Vagina (tissue), 2 donors: ENCODE results near the gene TMEM212. TPM values are rescaled to one million over a fixed set of nuclear protein-coding genes. Genes with fewer than 3 reads are reported as not detected.

Experiments
- DNase-seq, 2 donors: peaks; one replicate each; pipeline ENCODE4 v3.0.0-alpha.2; 2017; ENCODE audit errors: extremely low spot score in 2 of 2
- H3K27ac ChIP-seq: fragments of 200-600 bp; sonication (generic); one replicate; pipeline ENCODE4 v1.5.1; 2019
- H3K27me3 ChIP-seq: fragments of 200-600 bp; sonication (generic); one replicate; pipeline ENCODE4 v1.5.1; 2019
- H3K36me3 ChIP-seq, 2 donors: fragments of 200-600 bp; sonication (generic); one replicate each; pipeline ENCODE4 v1.5.1; 2017 to 2019
- H3K4me1 ChIP-seq: fragments of 200-600 bp; sonication (generic); one replicate; pipeline ENCODE4 v1.5.1; 2019
- H3K4me3 ChIP-seq, 2 donors: fragments of 200-600 bp; sonication (generic); 1 replicate in 1 of 2; 2 replicates in 1 of 2; pipeline ENCODE4 v1.5.1; 2016 to 2019
- H3K9me3 ChIP-seq: fragments of 200-600 bp; sonication (generic); one replicate; pipeline ENCODE4 v1.5.1; 2019
- POLR2A ChIP-seq, 2 donors: fragments of 450-650 bp; IDR thresholded peaks; one replicate each; pipeline ENCODE4 v1.6.1; 2017; ENCODE audit warnings: antibody characterized with exemption in 2 of 2, mild to moderate bottlenecking in 2 of 2, moderate library complexity in 2 of 2
- POLR2AphosphoS5 ChIP-seq, 2 donors: sonication (generic); formaldehyde crosslinking; IDR thresholded peaks; one replicate each; pipeline ENCODE4 v1.9.0; 2017; ENCODE audit warnings: antibody characterized with exemption in 2 of 2, mild to moderate bottlenecking in 2 of 2, low read depth in 1 of 2; ENCODE audit not compliant: insufficient read depth in 1 of 2
- intact Hi-C: fragments of 100-400 bp; cut with DNase I; formaldehyde crosslinking; loops from one replicate; pipeline ENCODE4 v1.15.1; 2023
- total RNA-seq: library from RNA; depleted of rRNA; stranded (reverse); fragments of >200 nt; gene quantifications from one replicate; pipeline ENCODE4 v1.2.3, GENCODE V29; 2016
- TF ChIP-seq, protein P1 (sequence below), 3 experiments: fragments of 450-650 bp in 2 of 3; fragments of 200-600 bp in 1 of 3; sonication (generic) in 1 of 3; IDR thresholded peaks; one replicate each; pipeline ENCODE4 v1.5.1; 2017 to 2019; ENCODE audit warnings: antibody characterized with exemption in 3 of 3, mild to moderate bottlenecking in 2 of 3, moderate library complexity in 2 of 3

TMEM212 gene
- total RNA-seq, 1 donor from 2014 or later, result not detected

DNA sequence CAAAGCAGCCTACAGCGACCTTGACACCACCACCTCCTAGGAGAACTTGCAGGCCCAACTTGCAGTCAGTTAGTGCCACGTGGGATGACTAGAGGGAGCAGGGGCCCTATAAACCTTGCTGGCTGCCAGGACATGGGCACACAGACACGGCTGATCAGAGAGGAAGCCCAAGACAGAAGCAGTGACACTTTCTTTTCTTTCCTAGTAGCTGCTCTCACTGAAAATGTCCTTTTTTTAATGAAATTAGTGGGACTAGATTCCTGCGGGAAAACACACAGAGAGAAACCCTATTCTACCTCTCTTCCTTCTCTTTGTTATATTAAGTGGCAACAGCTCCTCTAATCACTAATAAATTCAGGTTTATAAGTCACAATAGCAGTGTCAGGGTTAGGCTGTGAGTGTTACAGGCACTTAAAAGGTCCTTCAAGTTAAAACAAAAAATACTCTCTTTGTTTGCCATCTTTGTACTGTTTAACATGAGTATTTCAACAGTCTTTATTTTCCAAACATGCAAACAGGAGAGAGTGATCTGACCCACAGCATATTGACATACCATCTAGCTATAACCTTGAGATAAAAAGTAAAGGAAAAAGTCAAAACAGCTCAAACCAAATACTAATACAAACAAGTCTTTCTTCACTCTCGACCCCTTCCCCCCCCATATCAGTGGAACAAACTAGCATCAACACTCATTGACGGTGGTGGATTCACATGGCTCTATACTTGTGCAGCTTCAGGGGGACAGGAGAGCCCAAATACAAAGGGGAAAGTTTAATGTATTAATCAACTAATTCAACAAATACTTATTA is 2.1 kb upstream of the TMEM212 start:
- H3K9me3 ChIP-seq, result no peaks in the 10 kb centered on the region
- H3K27me3 ChIP-seq, result no peaks in the 10 kb centered on the region
- DNase-seq, result no peak
- no peak overlapping the region for H3K27ac ChIP-seq
- no peak overlapping the region for H3K4me3 ChIP-seq
- no peaks in the 10 kb centered on the region for H3K36me3 ChIP-seq
- intact Hi-C loops, result no loop called here
- TF ChIP-seq, protein P1, sequence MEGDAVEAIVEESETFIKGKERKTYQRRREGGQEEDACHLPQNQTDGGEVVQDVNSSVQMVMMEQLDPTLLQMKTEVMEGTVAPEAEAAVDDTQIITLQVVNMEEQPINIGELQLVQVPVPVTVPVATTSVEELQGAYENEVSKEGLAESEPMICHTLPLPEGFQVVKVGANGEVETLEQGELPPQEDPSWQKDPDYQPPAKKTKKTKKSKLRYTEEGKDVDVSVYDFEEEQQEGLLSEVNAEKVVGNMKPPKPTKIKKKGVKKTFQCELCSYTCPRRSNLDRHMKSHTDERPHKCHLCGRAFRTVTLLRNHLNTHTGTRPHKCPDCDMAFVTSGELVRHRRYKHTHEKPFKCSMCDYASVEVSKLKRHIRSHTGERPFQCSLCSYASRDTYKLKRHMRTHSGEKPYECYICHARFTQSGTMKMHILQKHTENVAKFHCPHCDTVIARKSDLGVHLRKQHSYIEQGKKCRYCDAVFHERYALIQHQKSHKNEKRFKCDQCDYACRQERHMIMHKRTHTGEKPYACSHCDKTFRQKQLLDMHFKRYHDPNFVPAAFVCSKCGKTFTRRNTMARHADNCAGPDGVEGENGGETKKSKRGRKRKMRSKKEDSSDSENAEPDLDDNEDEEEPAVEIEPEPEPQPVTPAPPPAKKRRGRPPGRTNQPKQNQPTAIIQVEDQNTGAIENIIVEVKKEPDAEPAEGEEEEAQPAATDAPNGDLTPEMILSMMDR (IDR thresholded peaks at IDR 0.05), result no peak
- TF ChIP-seq POLR2A (IDR thresholded peaks at IDR 0.05) (no peak), POLR2AphosphoS5 (IDR thresholded peaks at IDR 0.05; ENCODE audit: insufficient read depth in 1 of 2, low read depth in 1 of 2) (no peak)
- no peaks in the 10 kb centered on the region for H3K4me1 ChIP-seq

DNA sequence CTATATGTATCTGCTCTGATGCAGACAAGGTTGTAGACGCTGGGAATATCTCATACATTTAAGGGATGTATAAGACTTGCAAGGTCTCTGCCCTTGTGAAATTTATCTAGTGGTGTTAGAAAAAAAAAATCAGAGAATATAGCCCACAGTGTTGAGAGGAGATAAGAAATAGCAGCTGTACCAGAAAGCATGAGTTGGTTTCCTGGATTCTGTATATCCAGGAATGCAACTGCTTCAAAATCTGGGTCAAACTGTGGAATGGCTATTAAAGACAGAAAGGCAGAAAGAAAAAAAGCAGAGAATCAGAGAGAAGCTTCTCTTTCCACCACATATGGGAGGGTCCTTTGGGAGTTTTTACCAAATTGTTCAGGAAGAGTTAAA is 1.5 kb upstream of the TMEM212 start:
- Histone ChIP-seq H3K4me1 (no peaks in the 10 kb centered on the region), H3K27me3 (no peaks in the 10 kb centered on the region), H3K4me3 (no peak overlapping the region), H3K36me3 (no peaks in the 10 kb centered on the region), H3K9me3 (no peaks in the 10 kb centered on the region), H3K27ac (no peak overlapping the region)
- TF ChIP-seq, protein P1 (IDR thresholded peaks at IDR 0.05), result no peak
- TF ChIP-seq POLR2A (IDR thresholded peaks at IDR 0.05), result no peak
- TF ChIP-seq POLR2AphosphoS5 (IDR thresholded peaks at IDR 0.05; ENCODE audit: insufficient read depth in 1 of 2, low read depth in 1 of 2), result no peak
- intact Hi-C loops, result no loop called here
- no peak for DNase-seq

DNA sequence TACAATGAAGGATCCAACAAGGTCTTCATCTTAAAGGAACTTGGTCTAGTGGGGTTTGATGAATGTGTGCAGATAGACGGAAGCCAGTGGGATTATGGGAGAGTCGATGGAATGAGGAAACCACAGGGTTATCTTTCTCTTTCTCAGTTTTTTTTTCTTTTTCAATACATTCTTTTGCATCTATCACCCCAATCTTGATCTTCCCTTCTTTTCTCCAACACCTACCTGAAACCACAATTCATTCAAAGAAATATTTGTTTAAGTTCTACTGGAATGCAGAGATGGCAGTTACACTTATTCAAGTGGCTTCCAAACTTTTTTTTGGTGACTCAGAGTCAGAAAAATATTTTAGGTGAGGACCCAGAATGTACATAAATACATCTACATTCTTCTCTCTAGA is 1.7 kb downstream of the TMEM212 start:
- DNase-seq, result no peak
- no peaks in the 10 kb centered on the region for H3K4me1 ChIP-seq
- no peak for TF ChIP-seq POLR2A (IDR thresholded peaks at IDR 0.05)
- TF ChIP-seq POLR2AphosphoS5 (IDR thresholded peaks at IDR 0.05; ENCODE audit: insufficient read depth in 1 of 2, low read depth in 1 of 2), result no peak
- TF ChIP-seq, protein P1 (IDR thresholded peaks at IDR 0.05), result no peak
- intact Hi-C loops, result no loop called here
- no peak overlapping the region for H3K4me3 ChIP-seq
- no peaks in the 10 kb centered on the region for H3K27me3 ChIP-seq
- H3K9me3 ChIP-seq, result no peaks in the 10 kb centered on the region
- no peaks in the 10 kb centered on the region for H3K36me3 ChIP-seq
- H3K27ac ChIP-seq, result no peak overlapping the region

DNA sequence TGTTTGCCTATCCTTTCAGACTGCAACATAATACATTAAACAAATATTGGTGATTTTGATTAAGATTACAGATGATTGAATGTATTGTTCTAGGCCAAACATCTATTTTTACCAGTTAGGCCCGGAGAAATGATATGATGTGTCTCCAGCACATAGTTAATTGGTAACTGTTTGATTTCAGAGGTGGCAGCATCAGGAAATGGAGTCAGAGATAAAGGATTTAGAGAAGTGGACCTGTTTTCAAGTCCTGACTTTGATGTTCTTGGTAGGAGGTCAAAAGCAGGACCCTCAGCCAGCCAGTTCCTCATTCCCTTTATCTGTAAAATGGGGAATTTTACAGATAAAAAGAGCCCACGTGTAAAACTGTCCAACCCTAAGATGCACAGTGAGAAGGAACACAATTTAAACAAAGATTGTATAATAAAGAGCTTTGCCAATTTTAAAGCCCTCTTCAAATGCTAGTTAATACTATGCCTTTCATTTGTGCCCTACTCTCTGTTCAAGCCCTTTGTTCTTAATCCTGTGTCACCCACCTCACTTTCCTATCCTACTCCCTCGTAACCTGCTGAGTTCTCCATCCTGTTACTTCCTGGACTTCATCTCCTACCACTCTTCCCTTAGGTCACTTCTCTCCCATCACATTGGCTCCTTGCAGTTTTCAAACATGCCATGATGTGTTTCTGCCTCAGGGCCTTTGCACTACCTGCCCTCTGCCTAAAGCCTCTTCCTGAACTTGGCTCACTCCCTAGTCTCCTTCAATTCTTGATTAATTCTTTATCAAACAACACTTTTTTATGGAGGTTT is 2.5 kb downstream of the TMEM212 start:
- no peaks in the 10 kb centered on the region for H3K4me1 ChIP-seq
- H3K27ac ChIP-seq, result no peak overlapping the region
- no peaks in the 10 kb centered on the region for H3K9me3 ChIP-seq
- no peaks in the 10 kb centered on the region for H3K27me3 ChIP-seq
- H3K4me3 ChIP-seq, result no peak overlapping the region
- intact Hi-C loops, result no loop called here
- DNase-seq, result no peak
- no peaks in the 10 kb centered on the region for H3K36me3 ChIP-seq
- TF ChIP-seq POLR2AphosphoS5 (IDR thresholded peaks at IDR 0.05; ENCODE audit: insufficient read depth in 1 of 2, low read depth in 1 of 2) (no peak), POLR2A (IDR thresholded peaks at IDR 0.05) (no peak)
- TF ChIP-seq, protein P1 (IDR thresholded peaks at IDR 0.05), result no peak

DNA sequence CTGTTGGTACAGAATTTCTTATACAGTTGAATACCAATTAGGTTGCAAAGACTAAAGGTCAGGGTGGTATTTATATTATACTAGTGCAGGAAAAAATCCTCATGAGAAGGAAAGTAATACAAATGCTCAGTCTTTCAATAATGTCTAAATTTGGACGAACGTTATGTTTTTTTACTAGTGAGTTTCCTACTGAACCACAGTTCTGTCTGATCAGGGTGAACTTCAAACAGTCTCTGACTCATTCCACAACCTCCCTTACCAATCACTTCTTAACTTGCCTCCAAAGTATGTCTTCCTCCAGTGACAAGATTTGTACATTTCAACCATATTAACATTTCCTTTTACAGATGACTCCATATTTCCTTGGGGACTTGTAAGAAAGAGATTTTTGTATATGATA is 3.4 kb downstream of the TMEM212 start:
- no peak for DNase-seq
- H3K9me3 ChIP-seq, result no peaks in the 10 kb centered on the region
- no peak overlapping the region for H3K27ac ChIP-seq
- no peak for TF ChIP-seq POLR2AphosphoS5 (IDR thresholded peaks at IDR 0.05; ENCODE audit: insufficient read depth in 1 of 2, low read depth in 1 of 2)
- TF ChIP-seq POLR2A (IDR thresholded peaks at IDR 0.05), result no peak
- TF ChIP-seq, protein P1 (IDR thresholded peaks at IDR 0.05), result no peak
- intact Hi-C loops, result no loop called here
- H3K4me1 ChIP-seq, result no peaks in the 10 kb centered on the region
- H3K4me3 ChIP-seq, result no peak overlapping the region
- no peaks in the 10 kb centered on the region for H3K27me3 ChIP-seq
- no peaks in the 10 kb centered on the region for H3K36me3 ChIP-seq
